Activated CD8-positive, alpha-beta memory T cell treated with anti-CD3 and anti-CD28 coated beads for 4 hours (primary cell): ENCODE results near the gene ARL2BP.

ENCODE experiments used
- DNase-seq, 2 donors: peaks; one replicate each; pipeline ENCODE4 v3.0.0-alpha.2; 2020; ENCODE audit warnings: low read depth in 2 of 2

ARL2BP gene

DNA sequence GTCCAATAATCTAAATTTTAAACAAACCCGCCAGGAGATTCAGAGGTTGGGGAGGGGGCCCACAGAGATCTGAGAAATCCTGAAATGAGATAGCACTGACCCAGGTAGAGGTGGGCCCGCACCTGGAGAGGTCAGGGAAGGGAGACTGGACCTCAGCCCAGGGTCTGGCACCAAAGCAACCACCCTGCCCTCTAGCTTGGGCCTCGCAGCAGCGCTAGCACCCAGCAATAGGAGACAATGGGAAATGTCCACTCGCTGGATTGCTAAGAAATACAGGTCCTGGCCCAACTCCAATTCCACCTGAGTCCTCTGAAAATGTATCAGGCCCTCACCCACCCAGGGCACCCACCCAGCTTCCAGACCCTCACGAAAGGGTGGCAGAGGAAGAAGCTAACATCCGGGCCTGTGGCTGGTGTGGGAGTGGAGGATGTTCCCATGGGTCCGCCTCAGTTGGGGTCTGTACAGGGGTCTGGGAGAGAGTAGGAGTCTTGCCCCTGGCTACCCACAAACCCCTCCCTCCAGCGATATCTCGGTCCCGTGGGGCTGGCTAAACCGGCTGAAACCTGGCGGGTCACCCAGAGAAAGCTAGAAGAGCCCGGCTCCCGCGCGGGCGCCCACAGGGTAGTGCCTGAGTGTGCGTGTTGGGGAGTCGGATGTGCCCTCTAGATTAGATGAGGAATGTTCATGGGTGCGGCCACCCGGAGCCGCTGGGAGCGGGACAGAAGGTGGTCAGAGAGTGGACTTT, 38.3 kb downstream of the ARL2BP start:
- DNase-seq: no peak

DNA sequence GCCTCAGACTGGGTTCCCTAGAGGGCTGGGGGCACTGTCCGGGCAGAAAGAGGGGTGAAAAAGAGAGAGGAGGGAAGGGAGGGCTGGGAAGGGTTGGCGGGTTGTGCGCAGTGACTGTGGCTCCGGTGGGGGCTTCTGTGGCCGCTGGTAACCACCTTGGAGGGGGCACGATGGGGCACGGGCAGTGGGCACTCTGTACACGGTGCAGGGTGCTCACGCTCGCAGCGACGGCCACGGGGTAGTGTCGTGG, 38.8 kb downstream of the ARL2BP start:
- DNase-seq: no peak

DNA sequence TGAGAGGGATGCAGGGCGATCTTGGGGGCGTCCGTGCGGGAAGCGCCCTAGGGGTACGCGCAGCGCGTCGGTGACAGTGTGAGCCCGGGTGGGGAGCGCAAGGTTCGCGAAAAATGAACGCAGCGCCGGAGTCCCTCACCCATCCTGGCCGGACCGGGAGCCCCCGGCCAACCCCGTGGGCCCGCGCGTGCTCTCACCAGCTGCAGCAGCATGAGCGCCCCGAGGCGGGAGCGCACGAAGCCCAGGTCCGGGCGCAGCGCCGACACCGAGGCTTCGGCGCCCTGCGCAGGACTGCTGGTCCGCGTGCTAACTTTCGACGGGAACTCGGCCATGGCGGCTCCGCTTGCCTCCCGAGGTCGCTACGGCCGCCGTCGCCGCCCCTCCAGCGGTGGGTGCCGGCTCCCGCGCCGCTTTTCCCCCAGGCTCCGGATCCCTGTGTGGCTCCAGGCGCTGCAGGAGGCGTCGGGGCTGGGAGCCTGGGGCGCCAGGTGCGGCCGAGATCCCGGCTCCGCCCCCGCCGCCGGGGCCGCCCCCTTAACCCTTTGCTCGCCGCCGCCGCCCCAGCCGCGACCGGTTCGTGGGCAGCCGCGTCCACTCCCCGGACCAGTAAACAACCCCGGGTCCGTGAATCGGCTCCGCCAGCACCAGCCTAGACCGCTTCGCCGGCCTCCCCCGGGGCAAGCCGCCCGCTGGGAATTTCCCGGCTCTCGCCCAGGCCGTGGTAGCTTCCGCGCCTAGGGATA, 39.3 kb downstream of the ARL2BP start, which contains the start of gene PLLP:
PLLP (minus strand) TSS at position 464 of the 743 bp plus-strand sequence; CDS start at position 332, 132 bp downstream.
- DNase-seq: no peak

DNA sequence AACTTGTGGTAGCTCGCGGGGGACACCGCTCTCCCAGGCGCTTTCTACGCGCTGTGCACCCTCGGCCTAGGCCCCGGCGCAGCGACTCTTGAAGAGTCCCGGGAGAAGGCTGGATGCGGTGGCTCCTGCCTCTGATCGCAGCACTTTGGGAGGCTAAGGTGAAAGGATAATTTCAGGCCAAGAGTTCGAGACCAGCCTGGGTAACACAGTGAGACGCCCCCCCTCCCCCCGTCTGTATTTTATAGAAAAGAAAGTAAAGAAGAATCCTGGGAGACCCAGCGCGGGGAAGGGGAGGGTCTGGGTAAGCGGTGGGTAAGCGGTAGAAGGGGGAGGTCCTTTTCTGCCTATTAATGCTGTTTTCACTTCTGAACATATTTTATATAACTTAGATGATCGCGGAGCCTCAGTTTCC, 39.9 kb downstream of the ARL2BP start:
- no peak for DNase-seq

DNA sequence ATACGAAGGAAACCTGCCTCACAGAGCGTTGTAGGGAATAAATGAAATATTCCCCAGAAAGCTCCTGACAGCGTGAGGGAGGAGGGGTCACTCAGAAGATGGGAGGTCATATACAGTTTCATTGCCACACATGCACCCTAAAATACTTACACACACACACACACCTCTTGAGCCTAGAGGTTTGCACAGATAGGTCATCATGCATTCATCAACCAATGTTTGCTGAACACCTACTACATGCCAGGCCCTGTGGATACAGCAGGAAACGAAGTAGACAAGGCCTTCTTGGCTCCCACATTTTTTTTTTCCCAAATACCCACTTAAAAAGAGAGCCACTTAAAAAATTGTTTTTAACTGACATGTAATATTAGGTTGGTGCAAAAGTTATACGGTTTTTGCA, 40.3 kb downstream of the ARL2BP start:
- DNase-seq: no peak

DNA sequence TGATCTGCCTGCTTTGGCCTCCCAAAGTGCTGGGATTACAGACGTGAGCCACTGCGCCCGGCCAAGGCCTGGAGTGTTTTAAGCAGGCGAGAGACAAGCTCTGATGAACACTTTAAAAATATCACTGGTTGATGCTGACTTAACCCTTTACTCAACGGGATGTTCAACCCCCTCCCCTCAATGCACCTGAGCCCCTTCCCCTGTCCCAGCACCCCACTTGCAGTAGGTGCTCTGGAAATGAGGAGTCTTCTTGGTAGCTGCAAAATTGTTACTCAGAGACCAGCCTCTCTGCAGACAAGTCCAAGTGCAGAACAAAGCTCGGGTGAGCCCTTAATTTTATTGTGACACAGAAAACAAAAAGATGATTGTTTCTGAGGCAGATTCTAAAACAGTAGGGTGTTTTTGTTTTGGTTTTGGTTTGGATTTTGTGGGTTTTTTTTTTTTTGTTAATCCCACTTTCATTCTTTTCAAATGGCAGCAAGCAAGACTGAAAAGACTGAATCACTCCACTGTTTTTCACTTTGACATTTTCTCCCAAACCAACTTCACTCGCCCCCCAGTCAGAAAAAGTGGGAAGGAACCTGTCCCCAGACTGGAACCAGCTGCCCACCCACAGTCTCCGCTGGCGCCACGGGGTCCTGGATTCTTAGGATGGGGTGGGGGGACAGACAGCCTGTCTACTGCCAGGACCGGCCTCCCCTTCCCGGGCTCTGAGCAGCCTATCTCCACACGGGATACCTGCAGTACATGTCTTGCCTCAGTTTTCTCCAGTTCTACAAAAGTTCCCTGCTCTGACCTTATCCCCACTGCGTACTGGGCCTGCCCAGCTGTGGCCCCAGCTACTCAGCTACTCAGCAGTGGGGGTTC, 44.6 kb downstream of the ARL2BP start:
- DNase-seq: no peak

DNA sequence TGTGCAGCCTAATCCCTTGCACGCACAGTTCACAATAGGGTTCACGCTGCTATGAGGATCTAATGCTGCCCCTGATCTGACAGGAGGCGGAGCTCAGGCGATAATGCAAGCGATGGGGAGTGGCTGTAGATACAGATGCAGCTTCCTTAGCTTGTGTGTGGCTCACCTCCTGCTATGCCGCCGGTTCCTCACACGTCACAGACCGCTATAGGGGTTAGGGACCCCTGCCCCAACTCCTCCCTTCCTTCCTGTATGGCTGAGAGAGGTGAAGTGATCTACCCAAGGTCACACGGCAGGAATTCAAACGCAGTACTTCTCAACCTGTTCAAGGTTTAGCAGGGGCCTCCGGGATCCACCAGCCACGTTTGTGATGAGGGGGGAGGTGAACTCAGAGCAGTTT, 52.8 kb downstream of the ARL2BP start:
- DNase-seq: peak in 1 of 2 donors; percentile 13

DNA sequence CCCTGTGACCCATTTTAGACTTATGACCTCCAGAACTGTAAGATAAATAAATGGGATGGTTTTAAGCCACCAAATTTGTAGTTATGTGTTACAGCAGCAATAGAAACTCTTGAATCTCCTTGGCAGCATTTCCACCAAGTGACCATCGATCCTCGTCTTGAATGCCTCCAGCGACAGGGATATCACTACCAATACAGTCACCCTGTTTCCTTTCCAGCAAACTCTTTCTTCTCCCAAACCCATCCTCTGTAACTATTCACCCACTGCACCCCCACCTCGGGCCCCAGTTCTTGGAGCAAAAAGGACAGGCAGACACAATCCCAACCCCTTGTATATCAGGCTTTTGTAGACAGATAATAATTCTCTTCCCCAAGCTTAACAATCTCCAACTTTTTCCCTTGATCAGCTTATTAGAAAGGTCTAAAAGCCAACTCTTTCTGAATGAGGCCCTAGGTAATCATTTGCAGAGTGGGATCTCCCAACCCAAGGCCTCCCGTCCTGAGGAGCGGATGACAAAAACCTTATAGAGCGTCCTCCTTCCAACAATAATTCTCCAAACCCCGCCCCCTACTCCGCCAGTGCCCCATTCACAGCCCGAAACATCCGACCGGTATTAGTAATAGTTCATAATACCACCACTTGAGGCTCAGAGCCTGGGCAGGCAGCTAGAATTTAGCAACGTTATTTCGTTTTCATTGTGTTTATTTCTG, 54.1 kb downstream of the ARL2BP start:
- peak in 1 of 2 donors; percentile 18 for DNase-seq

DNA sequence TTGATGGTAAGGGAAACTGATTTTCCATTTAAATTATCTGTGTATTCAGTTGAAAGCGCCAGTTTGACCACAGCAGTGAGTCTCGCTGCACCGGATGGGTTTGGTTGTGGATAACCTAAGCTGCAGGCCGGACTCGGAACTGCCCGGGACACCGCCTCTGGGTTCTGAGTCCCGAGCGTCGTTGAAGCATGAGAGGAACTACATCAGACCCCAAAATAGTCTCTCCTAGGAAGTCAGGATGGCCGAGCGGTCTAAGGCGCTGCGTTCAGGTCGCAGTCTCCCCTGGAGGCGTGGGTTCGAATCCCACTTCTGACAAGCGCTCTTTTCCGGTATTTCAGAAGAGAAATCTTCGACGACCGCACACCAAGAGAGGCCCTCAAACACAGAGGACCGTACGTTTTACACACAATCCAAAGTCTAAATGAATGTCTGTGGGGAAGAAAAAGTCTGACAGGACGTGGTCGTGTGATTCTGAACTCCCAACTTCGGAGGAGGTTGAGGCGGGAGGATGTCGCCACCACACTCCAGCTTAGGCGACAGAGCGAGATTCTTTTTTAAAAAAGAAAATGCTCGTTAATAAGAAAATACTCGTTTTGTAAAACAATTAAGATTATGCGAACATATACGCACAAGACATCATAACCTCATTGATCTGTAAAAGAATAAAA, 54.8 kb downstream of the ARL2BP start:
- peak; percentile 62 to 64 for DNase-seq

DNA sequence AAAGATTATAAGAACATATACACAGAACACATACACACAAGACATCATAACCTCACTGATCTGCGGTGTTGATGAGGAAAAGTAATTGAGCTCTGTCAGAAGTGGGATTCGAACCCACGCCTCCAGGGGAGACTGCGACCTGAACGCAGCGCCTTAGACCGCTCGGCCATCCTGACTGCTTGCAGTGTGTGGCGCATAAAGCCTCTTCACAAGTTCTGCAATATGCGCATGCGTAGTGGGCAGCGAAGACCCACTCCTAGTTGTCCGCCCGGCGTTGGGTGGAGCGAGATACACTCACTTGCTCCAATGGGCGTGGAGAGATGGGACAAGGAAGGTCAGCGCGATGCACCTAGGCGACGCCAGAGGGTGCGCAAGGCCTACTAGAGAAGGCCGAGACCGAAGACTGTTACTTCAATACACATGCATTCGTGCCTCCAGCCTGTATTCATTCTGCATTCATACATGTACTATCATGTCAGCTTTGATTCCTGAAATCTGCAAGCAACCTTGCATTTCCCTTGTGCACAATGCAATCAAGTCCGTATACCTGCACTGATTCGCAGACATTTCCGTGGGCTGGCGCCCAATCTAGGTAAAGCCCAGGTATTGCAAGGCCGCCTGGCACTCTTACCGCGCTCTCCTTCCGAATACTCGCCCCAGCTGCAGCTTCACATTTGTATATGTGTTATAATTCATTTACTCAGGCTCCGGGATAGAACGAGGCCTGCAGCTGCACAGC, 55.5 kb downstream of the ARL2BP start:
- peak; percentile 96 to 98 for DNase-seq

DNA sequence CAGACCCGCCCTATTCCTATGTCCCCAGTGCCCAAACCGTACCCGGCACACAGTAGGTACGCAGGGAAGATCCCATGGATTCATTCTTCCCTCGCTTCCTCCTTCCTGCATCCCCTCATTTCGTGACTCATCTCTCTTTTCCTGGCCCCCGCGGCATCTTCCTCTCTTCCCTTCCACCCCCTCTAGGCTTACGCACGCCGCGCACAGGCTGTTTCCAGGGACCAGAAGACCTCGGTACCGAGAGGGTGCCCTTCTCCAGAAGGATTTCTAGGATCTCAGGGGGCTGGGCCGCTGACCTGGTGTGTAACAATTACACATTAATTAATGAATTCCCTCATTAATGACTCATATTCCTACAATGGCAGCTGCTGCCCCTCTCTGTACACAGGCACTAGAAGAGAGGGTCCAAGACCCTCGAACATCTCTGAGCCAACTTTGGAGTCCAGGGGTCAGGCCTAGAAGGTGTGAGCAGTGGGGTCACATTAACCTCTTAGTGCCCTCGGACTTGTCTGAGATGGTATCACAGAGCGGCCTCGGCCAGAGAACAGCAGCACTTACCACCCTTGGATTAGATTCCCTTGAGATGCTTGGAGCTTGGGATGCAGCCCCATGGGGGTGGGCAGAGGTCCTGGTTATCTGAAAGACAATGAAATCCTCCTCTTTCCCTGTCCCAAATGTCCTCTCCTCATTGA, 56.2 kb downstream of the ARL2BP start:
- DNase-seq: no peak
